ENCODE data around the gene VPS26C. TPM values are rescaled to one million over a fixed set of nuclear protein-coding genes. Genes with fewer than 3 reads are reported as not detected.
A peak's percentile ranks its signal among the peaks of the same experiment; 100 is the strongest.

VPS26C gene
- total and polyA plus RNA-seq, 9 of the 15 experiments (the other 6 are each of a cell fraction or from before 2014, with no cell fraction given) = 32.8 to 48.7 (median 42.1) TPM

- TF ChIP-seq E2F6 (IDR thresholded peaks at IDR 0.05; ENCODE audit: borderline replicate concordance in 1 of 2, extremely low read depth in 1 of 2, insufficient read depth in 1 of 2, insufficient read length in 1 of 2, low read depth in 1 of 2, low read length in 1 of 2, poor library complexity in 1 of 2, severe bottlenecking in 1 of 2) (peak; percentile 76 to 82), FOXM1 (IDR thresholded peaks at IDR 0.05; ENCODE audit: low read depth) (peak; percentile 60), FOXM1 (CRISPR knock-in tag; IDR thresholded peaks at IDR 0.05; ENCODE audit: low read depth) (0 out of 2 replicates have a peak, but pooled peaks have one; percentile 49), SP1 (CRISPR knock-in tag; IDR thresholded peaks at IDR 0.05) (peak; percentile 98), PHF8 (IDR thresholded peaks at IDR 0.05; ENCODE audit: borderline replicate concordance, low read length) (peak; percentile 97; the same call in 1 of the 2 replicates), RBM25 (IDR thresholded peaks at IDR 0.05; ENCODE audit: low read depth, low read length, severe bottlenecking) (peak; percentile 72), TEAD4 (IDR thresholded peaks at IDR 0.05; ENCODE audit: low read length) (peak; percentile 30; the same call in 1 of the 2 replicates), TEAD4 (CRISPR knock-in tag; IDR thresholded peaks at IDR 0.05; ENCODE audit: borderline replicate concordance) (no peak), XRCC5 (IDR thresholded peaks at IDR 0.05; ENCODE audit: low read depth, low read length) (0 out of 2 replicates have a peak, but pooled peaks have one; percentile 57), KDM5B (IDR thresholded peaks at IDR 0.05; ENCODE audit: insufficient replicate concordance, low read depth, low read length) (peak; percentile 71), E2F1 (CRISPR knock-in tag; IDR thresholded peaks at IDR 0.05) (peak; percentile 81), ZMIZ1 (IDR thresholded peaks at IDR 0.05; ENCODE audit: low read depth in 2 of 2, low read length in 2 of 2) (peak in 1 of 2 experiments; percentile 32; a peak in 1 of 4 replicates), CC2D1A (IDR thresholded peaks at IDR 0.05) (peak; percentile 66), MEIS2 (IDR thresholded peaks at IDR 0.05; ENCODE audit: partially characterized antibody) (peak; percentile 88), SMAD1 (IDR thresholded peaks at IDR 0.05; ENCODE audit: low read depth, low read length, partially characterized antibody) (peak; percentile 88), ZBTB7A (IDR thresholded peaks at IDR 0.05; ENCODE audit: borderline replicate concordance, control insufficient read depth, low read depth, low read length) (peak; percentile 75; the same call in 1 of the 2 replicates), HSF4 (CRISPR knock-in tag; IDR thresholded peaks at IDR 0.05; ENCODE audit: borderline replicate concordance) (no peak)
Observed at GRCh38 chr21:37267269-37268185, at the start of gene VPS26C (continued).

Data from K562 (cell line).